ENCODE results near the gene CNDP2.

- TF ChIP-seq CTCF (IDR thresholded peaks at IDR 0.05; ENCODE audit: low read depth, low read length) (no peak), MYC (IDR thresholded peaks at IDR 0.05; ENCODE audit: low read depth, low read length) (no peak)
These were observed 36.3 kb upstream of the CNDP2 start for GRCh38 chr18:74459889-74460288.
